Stimulated activated CD8-positive, alpha-beta memory T cell treated with anti-CD3 and anti-CD28 coated beads, Interleukin-4, amount 100 ng/mL, for 4 hours (primary cell): Measurements from ENCODE around the gene DPCD.
"Not testable (repeated sequence)": the region's sequence is repeated elsewhere in the genome, so short reads cannot be mapped to it uniquely, and the experiment has no call there.

Experiments used
- DNase-seq, 2 donors: peaks; one replicate each; pipeline ENCODE4 v3.0.0-alpha.2; 2020; ENCODE audit warnings: low read depth in 2 of 2, low spot score in 1 of 2

The DPCD gene

DNA sequence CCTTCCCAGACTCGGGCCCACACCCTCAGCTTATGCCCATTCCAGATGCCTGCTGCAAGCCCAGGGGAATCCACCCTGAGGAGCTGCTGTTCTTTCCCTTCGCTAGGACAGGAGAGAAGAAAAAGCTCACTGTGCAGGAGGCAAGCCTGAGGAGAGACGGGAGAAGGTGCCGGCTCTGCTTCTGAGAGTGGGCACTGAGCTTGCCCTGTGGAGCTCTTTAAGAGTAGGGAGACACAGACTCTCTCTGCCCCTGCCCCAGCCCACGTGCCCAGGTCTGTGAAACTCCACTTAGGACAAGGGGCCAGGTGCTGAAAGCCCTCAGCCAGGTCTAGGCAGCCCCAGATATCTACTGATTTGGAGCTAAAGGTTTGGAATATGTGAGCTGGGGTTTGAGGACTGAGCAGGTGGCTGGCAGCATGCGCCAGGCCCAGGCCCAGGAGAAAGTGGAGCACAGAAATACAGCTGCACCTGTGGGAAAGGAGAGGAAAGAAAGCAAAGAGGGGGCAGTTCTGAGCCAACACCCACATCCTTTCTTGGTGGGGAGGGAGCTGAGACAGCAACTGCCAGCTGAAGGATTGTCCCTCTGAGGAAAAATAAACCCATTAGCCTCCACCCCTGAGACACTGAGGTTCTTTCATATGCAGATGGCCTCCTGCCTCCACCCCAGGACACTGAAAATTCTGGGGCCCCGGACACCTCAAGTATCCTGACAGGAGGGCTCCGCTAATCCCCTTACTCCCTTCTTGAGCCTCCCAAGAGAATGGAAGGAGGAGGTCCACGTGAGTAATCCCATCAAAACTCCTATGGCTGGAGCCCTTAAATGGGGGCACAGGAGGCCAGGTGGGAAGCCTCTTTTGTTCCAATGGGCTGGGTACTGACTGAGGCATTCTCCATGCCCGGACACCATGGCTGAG lies 7.4 kb upstream of the DPCD start:
- DNase-seq: no peak

DNA sequence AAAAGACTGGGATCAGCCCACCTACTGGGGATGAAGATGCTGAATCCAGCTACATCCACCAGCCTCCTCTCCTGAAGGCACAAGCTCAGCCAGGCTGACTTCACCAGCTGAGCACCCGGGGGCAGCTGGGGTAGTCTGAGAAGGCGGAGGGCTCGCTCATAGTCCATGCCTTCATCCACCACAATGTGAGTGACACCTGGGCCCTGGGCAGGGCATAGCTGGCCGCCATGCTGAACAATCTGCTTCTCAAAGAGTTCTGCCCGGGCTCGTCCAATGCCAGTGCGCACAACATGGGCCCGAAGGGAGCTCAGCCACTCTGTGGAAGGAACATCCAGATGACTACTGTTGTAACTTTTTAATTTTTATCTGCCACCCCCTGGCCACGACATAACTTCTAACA lies 2.3 kb upstream of the DPCD start:
- DNase-seq: no peak

DNA sequence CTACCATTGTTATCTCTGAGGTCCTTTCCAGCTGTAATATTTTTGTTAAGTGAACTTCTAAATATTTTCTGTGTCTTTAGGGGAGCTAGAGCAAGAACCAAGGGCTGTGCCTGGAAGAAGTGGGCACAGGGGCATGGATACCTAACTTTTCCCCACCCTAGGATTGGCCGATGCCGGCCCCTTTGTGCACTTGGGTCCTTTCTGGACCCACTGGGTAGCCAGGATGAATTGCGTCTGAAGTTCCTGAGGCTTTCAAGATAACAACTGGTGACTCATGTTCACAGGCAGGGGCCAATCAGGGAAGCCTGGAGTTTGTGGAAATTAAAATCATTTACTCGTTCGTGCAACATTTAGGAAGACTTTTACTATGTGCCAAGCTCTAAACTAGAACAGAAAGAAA lies 758 bp downstream of the DPCD start:
- no peak for DNase-seq

DNA sequence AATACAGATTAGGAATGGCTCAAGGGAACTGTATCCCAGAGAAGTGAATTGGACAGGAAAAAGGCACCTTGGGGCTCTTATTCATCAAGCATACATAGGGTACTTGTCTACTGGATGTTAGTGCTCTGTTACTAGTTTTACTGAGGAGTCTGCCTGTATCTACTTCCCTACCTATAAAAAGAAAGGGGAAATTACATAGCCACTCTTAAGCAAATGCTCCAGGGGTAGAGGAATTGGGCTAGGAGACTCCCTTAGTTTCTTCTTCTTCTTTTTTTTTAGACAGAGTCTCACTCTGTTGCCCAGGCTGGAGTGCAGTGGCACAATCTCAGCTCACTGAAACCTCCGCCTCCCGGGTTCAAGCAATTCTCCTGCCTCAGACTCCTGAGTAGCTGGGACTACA lies 5.2 kb downstream of the DPCD start:
- DNase-seq: not testable (repeated sequence)

DNA sequence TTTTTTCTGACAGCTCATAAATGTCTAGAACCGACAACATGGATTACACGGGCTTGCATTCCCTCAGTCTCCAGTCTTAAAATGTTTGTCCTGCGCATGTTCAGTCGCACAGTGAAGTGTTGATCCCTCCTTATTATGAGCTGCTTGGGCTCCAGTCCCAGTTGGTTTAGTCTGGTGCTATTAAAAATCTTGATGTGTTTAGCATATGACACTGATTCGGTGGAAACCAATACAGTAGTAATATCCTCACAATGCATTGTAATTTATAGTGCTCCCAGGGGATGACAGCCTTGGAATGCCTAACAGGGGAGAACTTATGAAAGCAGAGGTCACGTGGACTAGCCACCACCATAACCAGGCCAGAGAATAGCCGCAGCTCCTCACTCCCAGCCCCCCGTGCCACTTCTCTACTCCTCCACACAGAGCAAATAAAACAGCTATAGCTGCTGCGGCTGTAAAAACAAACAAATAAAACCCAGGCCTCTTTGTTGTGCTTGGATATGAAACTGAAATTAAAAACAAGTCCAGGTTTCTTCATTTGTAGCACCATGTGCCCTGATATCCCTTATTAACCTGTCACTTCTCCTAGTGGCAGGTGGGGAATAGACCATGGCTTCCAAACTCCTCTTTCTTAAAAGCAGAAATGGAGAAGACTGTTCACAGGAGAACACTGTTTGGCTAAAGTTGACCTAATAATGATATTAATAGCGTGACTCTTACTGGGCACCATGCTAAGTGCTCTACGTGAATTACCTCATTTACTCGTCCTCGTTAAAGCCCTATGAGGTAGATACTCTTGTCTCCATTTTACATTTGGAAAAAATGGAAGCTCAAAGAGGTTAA lies 7.7 kb downstream of the DPCD start:
- no peak for DNase-seq

DNA sequence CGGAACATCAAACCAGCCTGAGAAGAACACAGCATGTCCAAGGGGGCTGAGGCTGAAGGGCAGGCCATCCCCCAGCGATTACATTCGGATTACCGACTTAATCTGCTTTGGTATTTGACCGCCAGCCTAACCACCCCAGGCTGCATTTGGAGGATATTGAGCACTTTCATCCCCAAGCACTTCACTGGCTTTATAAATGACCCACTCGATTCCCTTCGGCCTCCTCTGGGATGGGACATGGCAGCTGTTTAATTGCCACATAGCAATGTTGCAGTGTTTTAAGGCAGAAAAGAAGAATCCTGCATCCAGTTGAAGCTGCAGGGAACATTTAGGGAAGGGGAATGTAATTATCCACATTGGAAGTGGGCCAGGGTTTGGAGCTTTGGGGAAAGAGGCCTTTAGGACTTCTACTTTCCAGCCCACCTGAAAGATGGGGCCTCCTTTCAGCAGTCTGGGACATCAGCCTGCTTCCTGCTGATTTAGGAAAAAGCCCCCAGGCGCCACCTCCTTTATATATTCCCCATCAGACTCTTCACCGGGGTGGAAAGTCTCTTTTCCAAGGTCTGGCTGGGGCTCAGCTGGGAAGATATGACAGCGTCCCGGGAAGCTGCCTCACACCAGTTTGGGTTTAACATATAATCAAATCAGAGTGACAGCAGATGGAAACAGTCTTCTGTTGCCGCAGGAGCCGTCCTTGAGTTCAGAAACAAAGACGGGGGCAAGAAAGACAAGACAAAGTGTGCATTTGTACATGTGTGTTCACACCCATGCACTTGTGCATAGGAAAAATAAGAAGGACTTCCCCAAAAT lies 9.2 kb downstream of the DPCD start:
- no peak for DNase-seq

DNA sequence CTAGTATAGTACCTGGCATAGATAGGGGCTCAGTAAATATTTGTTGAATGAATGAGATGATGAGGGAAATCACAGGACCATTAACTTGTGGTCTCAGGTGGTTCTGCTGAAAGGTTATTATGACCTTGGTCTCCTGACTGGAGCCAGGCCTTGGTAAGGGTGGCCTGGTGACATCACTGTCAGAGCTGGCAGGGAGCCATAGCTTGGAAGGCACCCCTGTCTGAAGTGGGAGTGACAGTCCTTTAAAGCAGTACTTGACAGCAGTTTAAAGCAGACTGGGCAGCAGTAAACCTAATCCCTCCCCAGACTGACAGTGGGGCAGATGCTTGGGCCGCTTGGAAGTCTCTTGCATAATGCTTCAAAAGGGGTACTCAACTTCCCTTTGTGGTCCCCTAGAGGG lies 13.4 kb downstream of the DPCD start:
- no peak for DNase-seq

DNA sequence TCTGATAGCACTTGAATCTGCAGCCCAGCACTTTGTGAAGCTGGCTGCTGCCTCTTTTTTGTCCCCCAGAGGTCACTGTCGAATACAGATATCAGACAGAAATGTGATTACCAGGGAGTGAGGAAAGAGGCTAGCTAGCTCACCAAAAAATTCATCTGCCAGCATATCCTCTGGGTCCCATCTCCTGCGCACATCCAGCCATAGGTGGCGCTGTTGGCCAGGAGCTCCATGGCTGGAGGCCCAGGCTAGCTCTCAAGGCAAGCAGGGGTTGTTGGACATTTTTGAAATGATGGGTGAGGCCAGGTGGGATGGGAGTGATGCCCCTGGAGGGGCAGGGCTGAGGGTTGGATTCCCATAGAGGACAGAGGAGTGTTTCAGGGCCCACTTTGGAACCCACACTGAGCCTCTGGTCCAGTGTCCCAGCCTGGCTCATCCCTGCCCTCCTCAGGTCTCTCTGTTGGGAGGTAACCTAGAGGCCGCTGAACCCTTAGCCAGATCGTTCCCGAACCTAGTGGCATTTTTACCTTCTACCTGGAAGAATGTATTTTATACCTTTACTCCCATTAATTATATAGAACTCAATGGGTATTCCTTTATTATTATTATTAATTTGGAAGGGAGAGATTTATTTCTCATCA lies 14.8 kb downstream of the DPCD start:
- peak in 1 of 2 donors; percentile 16 for DNase-seq

DNA sequence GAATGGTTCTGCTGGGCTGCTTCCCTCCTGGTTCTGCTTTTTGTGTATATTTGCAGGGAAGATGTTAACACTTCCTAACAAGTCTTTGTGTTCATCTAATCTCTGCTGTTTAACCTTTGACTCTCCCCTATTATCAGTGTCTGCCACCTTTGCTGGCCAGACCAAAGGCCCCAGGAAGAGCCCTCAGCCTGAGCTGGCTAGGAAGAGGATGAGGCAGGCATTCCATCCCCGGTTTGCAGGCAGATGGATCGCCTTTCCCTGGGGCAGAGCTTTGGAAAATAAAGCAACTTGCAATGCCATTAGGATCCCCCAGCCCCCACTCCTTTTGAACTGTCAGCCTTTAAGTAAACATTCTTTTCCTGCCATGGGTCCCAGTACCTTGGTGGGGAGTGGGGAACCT lies 19.0 kb downstream of the DPCD start:
- DNase-seq: no peak

DNA sequence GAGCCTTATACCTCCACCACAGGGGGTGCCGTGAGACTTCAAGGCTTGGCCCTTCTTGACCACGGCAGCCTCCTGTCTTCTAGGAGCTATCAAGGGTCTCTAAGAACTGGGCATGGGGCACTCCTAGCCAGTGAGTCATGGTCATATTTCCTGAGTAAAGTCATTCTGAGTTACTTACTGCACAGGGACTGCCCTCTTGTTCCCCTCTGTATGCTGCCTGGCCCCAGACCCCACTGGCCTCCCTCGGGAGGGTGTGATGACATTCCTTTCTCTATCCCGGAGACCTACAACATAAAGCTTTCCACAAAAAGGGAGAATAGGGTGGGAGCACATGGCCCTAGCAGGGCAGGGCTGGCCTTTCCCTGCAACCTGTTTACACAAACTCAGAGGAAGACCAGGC lies 21.4 kb downstream of the DPCD start:
- no peak for DNase-seq

DNA sequence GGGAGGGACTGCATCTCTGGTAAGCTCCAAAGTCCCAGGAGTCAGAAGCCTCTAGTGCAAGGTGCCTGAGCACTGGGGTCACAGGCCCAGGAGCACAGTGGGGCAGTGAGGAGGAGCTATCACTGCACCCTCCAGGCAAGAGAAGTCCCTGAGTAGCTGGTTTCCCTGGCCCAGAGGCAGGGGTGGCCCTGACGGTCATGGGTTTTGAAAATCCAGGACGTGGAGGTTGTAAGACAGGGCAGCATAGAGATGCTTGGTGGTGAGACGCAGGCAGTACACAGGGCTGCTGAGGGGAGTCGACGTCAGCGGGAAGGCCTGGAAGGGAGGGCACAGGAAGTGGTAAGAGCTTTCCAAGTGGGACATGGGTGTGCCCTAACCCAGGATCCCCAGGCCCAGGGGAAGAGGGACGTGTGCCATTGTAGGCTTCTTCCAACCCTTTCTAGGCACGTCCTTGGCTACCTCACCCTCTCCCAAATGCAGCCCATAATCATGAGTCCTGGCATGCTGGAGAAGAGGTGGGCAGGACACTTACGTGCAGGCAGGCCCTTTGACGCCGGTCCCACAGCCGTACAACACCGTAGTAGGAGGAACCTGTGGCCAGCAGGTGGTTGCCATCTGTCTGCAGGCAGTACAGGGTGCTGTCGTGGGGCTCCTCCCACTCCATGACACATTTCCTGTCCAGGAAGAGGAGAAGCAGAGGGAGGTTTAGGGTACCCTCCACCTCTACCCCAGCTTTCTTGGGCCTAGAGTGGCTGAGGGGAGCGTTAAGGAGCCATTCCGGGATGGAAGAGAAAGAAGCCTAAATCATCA lies 23.2 kb downstream of the DPCD start:
- DNase-seq: no peak

DNA sequence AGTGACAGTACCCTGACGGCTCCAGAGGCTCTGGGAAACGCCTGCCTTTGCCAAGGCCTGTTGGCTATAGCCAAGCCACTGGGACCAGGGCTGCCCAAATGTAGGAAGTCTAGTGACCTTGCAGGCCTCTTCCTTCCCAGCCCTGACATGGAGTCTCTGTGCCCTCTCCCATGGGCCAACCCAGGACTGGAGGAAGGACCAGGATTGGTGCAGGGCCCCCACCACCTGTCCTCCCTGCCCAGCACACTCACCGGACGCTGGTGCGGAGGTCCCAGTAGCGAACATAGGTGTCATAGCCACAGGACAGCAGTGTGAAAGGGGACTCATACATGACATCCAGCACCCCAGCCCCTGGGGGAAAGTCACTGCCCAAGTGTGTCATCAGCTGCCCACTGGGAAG lies 24.0 kb downstream of the DPCD start:
- no peak for DNase-seq

DNA sequence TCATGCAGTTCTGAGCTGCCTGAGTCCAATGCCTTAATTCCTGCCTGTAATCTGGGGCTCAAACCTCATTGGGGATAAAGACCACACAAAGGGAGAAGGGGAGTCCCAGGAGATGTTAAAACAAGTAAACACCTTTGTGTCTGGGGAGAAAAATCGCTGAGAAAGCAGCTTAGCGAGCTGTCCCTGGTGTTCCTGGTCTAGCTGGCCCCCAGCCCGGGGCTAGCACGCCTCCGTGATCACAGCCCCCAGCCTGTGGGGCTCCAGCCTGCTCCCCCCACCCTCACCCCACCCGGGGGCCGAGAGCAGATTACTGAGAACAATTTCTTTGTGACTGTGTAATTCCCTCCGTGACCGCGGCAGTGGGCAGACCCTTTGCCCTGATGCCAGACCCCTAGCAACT lies 24.8 kb downstream of the DPCD start:
- no peak for DNase-seq

DNA sequence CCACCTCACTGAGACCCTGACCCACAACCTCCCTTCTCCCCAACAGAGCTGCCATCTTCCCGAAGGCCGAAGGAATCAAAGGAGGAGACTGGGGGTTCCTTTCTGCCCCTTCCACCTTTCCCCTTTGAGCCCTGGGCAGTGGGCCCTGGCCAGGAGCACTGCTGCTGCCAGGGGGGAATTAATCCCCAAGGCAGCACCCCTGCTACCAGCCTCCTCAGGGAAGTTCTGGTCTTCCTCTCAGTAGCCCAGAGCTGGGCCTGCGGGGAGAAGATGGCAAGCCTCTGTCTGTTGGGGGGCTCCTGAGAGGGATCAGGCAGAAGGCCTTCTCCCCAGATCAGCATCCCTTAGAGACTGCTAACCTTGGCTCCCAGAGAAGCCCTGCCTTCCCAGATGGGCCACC lies 25.5 kb downstream of the DPCD start:
- DNase-seq: no peak

DNA sequence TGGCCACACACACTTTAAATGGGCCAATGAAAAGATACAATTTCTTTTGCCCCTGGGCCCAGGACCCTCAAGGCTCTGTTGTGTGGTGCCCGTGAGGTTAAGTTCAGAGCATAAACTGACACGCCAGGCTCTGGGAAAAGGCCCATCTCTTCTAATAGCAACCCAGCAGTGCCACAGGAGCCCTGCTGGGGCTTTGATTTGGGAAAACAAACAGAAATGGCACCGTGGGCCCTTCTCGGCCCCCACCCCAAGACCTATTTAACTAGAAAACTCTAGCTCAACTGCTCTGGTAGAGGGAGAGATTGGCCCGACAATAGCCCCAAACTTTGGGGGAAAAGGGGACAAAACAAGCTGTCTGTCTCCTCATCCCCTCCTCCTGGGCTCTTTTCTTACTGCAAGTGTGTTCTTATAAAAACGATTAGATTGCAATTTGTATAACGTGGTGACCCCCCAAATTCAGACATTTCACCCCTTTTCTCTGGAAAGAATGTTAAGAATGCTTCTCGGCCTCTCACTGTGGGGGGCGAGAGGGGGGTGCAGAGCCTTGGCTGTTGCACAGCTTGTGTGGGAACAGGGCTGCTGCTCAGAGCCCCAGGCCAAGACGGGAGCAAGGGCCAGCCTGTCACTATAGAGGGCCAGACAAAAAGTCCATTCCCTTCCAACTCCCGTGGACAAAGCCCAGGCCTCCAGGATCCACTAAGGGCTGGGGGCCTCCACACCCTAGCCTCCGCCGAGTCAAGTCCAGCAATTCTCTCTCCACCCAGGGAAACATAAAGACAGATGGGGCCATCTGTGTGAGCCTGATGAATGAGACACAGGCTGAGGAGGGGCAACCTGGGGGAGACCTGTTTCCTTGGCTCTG lies 26.8 kb downstream of the DPCD start:
- no peak for DNase-seq

DNA sequence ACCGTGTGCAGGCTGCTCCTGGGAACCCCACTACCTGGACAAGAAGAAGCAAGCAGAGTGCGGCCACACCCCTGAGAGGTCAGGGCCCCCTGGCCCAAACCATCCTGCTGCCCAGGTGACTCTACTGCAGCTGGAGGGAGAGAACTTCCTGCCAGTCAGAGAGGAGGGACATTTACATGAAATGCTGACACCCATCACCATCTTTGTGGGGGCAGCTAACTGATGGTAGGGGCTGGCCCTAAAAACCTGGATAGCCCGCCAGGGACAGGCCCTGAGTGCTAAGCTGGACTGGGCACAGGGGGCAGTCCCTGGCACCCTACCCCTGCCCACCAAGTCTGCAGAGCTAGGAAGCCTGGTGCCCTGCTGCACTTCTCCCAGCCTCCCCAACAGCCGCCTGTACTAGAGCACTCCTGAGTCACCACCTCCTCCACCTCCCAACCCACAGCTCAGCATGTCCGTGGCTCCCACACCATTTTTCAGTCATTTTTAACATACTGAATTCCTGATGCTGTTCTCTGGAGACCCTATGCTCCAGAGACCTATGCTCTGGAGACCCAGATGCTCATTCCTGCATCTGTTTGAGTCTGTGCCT lies 27.5 kb downstream of the DPCD start:
- no peak for DNase-seq

DNA sequence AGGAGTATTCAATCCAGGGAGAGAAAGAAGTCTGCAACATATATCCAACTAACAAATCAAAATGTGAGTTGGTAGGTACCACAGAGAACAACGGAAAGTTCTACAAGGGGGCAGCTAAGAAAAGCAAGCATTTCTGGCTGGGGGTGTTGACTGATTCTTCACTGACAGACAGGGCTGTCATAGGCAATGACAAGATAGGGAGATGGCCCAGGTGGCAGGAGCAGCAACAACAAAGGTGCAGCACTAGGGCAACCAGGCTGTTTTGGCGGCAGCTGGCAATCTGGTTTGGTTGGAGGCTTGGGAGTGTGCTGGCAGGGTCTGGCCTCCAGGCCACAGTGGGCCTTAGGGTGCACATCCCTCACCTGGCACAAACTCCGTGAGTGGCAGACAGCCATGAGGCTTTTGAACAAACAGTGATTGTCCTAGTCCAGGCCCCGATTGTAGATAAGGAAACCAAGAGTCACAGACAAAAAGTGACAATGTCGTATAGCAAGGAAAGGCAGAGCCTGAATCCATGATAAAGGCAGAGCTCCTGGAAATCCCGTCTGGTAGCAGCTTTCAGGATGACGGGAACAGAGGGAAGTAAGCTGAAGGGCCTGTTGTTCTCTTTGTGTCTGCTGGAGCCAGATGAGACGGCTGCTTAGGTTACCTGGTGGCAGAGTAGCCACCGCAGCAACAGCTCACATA lies 28.4 kb downstream of the DPCD start:
- DNase-seq: no peak

DNA sequence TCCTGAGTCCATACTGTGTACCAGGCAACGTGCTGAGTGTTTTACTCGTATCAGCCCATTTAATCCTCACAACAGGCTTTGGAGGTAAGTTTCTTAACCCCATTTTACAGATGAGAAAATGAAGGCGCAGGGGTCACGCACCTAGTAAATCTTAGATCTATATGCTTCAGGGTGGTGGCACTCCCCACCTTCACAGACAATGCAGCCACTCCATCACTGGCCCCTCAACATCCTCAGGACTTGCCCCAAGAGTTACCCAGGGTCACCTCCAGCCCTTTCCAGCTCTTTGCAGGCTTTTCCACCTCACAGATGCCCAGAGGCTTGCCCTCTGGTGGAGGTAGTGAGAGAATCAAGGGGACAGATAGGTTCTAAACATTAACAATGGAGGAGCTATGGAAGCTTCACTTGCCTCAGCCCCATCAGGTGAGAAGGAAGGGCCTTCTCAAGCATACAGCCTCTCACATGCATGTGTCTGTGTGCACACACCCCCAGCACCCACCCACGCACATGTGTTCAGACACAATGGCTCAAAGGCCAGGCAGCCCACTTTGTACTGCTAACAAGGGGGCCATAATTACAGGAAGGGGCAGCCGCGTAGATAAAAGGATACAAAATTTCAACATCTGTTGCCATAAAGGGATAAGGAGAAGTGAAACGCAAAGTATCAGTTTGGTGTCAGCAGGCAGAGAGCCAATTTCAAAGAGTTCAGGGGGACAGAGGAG lies 29.1 kb downstream of the DPCD start:
- DNase-seq: no peak
